SK-N-SH treated with all-trans-retinoic acid at 6 μM for 48 hours (cell line): ENCODE data around the gene BACE1.
A peak's percentile ranks its signal among the peaks of the same experiment; 100 is the strongest.

Experiments
- ATAC-seq: fragments of 200-7000 bp; cut with Tn5 transposase; 3 replicates; pipeline ENCODE4 v1.9.1; 2020; ENCODE audit warnings: mild to moderate bottlenecking, moderate library complexity
- ARNTL ChIP-seq: fragments of 450-650 bp; formaldehyde crosslinking; IDR thresholded peaks from 2 replicates; pipeline ENCODE4 v1.5.0; 2020; ENCODE audit warnings: low read depth, mild to moderate bottlenecking, moderate library complexity, borderline replicate concordance
- BACH2 ChIP-seq: fragments of 250-450 bp; sonication (Bioruptor Pico); IDR thresholded peaks from 2 replicates; pipeline ENCODE4 v1.9.0; 2021; ENCODE audit warnings: mild to moderate bottlenecking, borderline replicate concordance
- CSDC2 ChIP-seq: fragments of 250-450 bp; sonication (Bioruptor Pico); IDR thresholded peaks from 2 replicates; pipeline ENCODE4 v1.5.0; 2020; ENCODE audit warnings: mild to moderate bottlenecking, moderate library complexity
- ESRRG ChIP-seq: fragments of 250-450 bp; sonication (Bioruptor Pico); IDR thresholded peaks from 2 replicates; pipeline ENCODE4 v1.6.1; 2021; ENCODE audit warnings: mild to moderate bottlenecking
- GLIS3 ChIP-seq: fragments of 250-450 bp; sonication (Bioruptor Pico); IDR thresholded peaks from 2 replicates; pipeline ENCODE4 v1.5.0; 2020; ENCODE audit warnings: mild to moderate bottlenecking, moderate library complexity
- ISL1 ChIP-seq: fragments of 250-450 bp; sonication (Bioruptor Pico); IDR thresholded peaks from 2 replicates; pipeline ENCODE4 v2.1.2; 2022; ENCODE audit warnings: mild to moderate bottlenecking, moderate library complexity
- OSR1 ChIP-seq: fragments of 250-450 bp; sonication (Bioruptor Pico); IDR thresholded peaks from 2 replicates; pipeline ENCODE4 v1.8.0; 2022; ENCODE audit warnings: moderate library complexity, mild to moderate bottlenecking, inconsistent platforms
- PPARA ChIP-seq: fragments of 250-450 bp; sonication (Bioruptor Pico); IDR thresholded peaks from 2 replicates; pipeline ENCODE4 v1.5.0; 2020; ENCODE audit warnings: mild to moderate bottlenecking, borderline replicate concordance
- RARB ChIP-seq: fragments of 250-450 bp; sonication (Bioruptor Pico); IDR thresholded peaks from 2 replicates; pipeline ENCODE4 v1.8.0; 2021; ENCODE audit warnings: mild to moderate bottlenecking, moderate library complexity
- SNAI2 ChIP-seq: fragments of 250-450 bp; sonication (Bioruptor Pico); IDR thresholded peaks from 2 replicates; pipeline ENCODE4 v1.5.0; 2020; ENCODE audit warnings: mild to moderate bottlenecking, moderate library complexity
- TCF4 ChIP-seq: fragments of 250-450 bp; sonication (Bioruptor Pico); IDR thresholded peaks from 2 replicates; pipeline ENCODE4 v1.8.0; 2021; ENCODE audit warnings: mild to moderate bottlenecking, moderate library complexity, borderline replicate concordance
- TOX ChIP-seq: fragments of 250-450 bp; sonication (Bioruptor Pico); IDR thresholded peaks from 2 replicates; pipeline ENCODE4 v1.8.0; 2021; ENCODE audit warnings: mild to moderate bottlenecking, moderate library complexity, borderline replicate concordance
- ZC3H10 ChIP-seq: fragments of 250-450 bp; sonication (Bioruptor Pico); IDR thresholded peaks from 2 replicates; pipeline ENCODE4 v1.5.1; 2021; ENCODE audit warnings: mild to moderate bottlenecking, moderate library complexity
- ZFP3 ChIP-seq: fragments of 250-450 bp; sonication (Bioruptor Pico); IDR thresholded peaks from 2 replicates; pipeline ENCODE4 v1.5.0; 2020; ENCODE audit warnings: mild to moderate bottlenecking, moderate library complexity
- ZNF565 ChIP-seq: fragments of 450-650 bp; formaldehyde crosslinking; conservative IDR thresholded peaks from 2 replicates; pipeline ENCODE4 v1.5.0; 2020; ENCODE audit warnings: low read depth, mild to moderate bottlenecking, moderate library complexity
- ZNF70 ChIP-seq: fragments of 450-650 bp; formaldehyde crosslinking; IDR thresholded peaks from 2 replicates; pipeline ENCODE4 v1.5.0; 2020; ENCODE audit warnings: mild to moderate bottlenecking, moderate library complexity
- ZNF8 ChIP-seq: fragments of 450-650 bp; formaldehyde crosslinking; IDR thresholded peaks from 2 replicates; pipeline ENCODE4 v1.5.0; 2020; ENCODE audit warnings: mild to moderate bottlenecking, moderate library complexity
- TF ChIP-seq, protein P1 (sequence below): fragments of 250-450 bp; sonication (Bioruptor Pico); IDR thresholded peaks from 2 replicates; pipeline ENCODE4 v1.8.0; 2021; ENCODE audit warnings: low read depth, mild to moderate bottlenecking, moderate library complexity, borderline replicate concordance
- TF ChIP-seq, protein P2 (sequence below): fragments of 250-450 bp; sonication (Bioruptor Pico); IDR thresholded peaks from 2 replicates; pipeline ENCODE4 v1.5.1; 2021; ENCODE audit warnings: mild to moderate bottlenecking, moderate library complexity
- TF ChIP-seq, protein P3 (sequence below): fragments of 250-450 bp; sonication (Bioruptor Pico); IDR thresholded peaks from 2 replicates; pipeline ENCODE4 v1.8.0; 2020; ENCODE audit warnings: mild to moderate bottlenecking, moderate library complexity, borderline replicate concordance
- TF ChIP-seq, protein P4 (sequence below): fragments of 250-450 bp; sonication (Bioruptor Pico); IDR thresholded peaks from 2 replicates; pipeline ENCODE4 v1.5.0; 2020; ENCODE audit warnings: mild to moderate bottlenecking, moderate library complexity
- TF ChIP-seq, protein P5 (sequence below): fragments of 250-450 bp; sonication (Bioruptor Pico); IDR thresholded peaks from 2 replicates; pipeline ENCODE4 v1.5.1; 2020; ENCODE audit warnings: low read depth, mild to moderate bottlenecking, moderate library complexity

BACE1 gene

DNA sequence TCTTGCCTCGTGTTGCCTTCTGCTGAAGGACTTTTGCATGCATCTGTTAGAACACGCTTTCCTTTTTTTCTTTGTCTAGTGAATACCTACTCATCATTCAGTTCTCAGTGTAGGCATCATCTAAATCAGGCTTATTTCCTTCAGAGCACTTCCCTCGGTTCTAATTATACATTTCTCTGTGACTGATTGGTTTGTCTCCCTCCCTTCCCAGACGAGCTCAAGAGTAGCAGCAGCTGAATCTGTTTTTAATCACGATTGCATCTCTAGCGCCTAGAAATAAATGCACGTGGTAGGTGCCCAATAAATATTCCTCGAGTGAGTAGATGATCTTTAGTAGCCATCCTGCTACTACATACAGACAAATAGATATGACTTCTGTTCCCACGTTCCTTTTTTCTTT lies 17.9 kb upstream of the BACE1 start:
- TF ChIP-seq ISL1 (CRISPR knock-in tag), result no peak
- TF ChIP-seq, protein P1, sequence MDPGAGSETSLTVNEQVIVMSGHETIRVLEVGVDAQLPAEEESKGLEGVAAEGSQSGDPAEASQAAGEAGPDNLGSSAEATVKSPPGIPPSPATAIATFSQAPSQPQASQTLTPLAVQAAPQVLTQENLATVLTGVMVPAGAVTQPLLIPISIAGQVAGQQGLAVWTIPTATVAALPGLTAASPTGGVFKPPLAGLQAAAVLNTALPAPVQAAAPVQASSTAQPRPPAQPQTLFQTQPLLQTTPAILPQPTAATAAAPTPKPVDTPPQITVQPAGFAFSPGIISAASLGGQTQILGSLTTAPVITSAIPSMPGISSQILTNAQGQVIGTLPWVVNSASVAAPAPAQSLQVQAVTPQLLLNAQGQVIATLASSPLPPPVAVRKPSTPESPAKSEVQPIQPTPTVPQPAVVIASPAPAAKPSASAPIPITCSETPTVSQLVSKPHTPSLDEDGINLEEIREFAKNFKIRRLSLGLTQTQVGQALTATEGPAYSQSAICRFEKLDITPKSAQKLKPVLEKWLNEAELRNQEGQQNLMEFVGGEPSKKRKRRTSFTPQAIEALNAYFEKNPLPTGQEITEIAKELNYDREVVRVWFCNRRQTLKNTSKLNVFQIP (CRISPR knock-in tag), result no peak
- no peak for TF ChIP-seq ARNTL (CRISPR knock-in tag)
- no peak for TF ChIP-seq CSDC2 (CRISPR knock-in tag)
- TF ChIP-seq BACH2, result no peak
- no peak for TF ChIP-seq ZC3H10 (CRISPR knock-in tag)
- no peak for TF ChIP-seq SNAI2 (CRISPR knock-in tag)
- no peak for TF ChIP-seq ZFP3
- TF ChIP-seq OSR1 (CRISPR knock-in tag), result no peak
- no peak for TF ChIP-seq TOX (CRISPR knock-in tag)
- TF ChIP-seq, protein P2, sequence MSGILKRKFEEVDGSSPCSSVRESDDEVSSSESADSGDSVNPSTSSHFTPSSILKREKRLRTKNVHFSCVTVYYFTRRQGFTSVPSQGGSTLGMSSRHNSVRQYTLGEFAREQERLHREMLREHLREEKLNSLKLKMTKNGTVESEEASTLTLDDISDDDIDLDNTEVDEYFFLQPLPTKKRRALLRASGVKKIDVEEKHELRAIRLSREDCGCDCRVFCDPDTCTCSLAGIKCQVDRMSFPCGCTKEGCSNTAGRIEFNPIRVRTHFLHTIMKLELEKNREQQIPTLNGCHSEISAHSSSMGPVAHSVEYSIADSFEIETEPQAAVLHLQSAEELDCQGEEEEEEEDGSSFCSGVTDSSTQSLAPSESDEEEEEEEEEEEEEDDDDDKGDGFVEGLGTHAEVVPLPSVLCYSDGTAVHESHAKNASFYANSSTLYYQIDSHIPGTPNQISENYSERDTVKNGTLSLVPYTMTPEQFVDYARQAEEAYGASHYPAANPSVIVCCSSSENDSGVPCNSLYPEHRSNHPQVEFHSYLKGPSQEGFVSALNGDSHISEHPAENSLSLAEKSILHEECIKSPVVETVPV, result no peak
- no peak for TF ChIP-seq PPARA
- TF ChIP-seq, protein P3, sequence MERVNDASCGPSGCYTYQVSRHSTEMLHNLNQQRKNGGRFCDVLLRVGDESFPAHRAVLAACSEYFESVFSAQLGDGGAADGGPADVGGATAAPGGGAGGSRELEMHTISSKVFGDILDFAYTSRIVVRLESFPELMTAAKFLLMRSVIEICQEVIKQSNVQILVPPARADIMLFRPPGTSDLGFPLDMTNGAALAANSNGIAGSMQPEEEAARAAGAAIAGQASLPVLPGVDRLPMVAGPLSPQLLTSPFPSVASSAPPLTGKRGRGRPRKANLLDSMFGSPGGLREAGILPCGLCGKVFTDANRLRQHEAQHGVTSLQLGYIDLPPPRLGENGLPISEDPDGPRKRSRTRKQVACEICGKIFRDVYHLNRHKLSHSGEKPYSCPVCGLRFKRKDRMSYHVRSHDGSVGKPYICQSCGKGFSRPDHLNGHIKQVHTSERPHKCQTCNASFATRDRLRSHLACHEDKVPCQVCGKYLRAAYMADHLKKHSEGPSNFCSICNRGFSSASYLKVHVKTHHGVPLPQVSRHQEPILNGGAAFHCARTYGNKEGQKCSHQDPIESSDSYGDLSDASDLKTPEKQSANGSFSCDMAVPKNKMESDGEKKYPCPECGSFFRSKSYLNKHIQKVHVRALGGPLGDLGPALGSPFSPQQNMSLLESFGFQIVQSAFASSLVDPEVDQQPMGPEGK (CRISPR knock-in tag), result no peak
- TF ChIP-seq RARB (CRISPR knock-in tag), result no peak
- TF ChIP-seq ESRRG (CRISPR knock-in tag), result no peak
- TF ChIP-seq, protein P4, sequence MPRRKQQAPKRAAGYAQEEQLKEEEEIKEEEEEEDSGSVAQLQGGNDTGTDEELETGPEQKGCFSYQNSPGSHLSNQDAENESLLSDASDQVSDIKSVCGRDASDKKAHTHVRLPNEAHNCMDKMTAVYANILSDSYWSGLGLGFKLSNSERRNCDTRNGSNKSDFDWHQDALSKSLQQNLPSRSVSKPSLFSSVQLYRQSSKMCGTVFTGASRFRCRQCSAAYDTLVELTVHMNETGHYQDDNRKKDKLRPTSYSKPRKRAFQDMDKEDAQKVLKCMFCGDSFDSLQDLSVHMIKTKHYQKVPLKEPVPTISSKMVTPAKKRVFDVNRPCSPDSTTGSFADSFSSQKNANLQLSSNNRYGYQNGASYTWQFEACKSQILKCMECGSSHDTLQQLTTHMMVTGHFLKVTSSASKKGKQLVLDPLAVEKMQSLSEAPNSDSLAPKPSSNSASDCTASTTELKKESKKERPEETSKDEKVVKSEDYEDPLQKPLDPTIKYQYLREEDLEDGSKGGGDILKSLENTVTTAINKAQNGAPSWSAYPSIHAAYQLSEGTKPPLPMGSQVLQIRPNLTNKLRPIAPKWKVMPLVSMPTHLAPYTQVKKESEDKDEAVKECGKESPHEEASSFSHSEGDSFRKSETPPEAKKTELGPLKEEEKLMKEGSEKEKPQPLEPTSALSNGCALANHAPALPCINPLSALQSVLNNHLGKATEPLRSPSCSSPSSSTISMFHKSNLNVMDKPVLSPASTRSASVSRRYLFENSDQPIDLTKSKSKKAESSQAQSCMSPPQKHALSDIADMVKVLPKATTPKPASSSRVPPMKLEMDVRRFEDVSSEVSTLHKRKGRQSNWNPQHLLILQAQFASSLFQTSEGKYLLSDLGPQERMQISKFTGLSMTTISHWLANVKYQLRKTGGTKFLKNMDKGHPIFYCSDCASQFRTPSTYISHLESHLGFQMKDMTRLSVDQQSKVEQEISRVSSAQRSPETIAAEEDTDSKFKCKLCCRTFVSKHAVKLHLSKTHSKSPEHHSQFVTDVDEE (CRISPR knock-in tag), result no peak
- ATAC-seq, result no peak

DNA sequence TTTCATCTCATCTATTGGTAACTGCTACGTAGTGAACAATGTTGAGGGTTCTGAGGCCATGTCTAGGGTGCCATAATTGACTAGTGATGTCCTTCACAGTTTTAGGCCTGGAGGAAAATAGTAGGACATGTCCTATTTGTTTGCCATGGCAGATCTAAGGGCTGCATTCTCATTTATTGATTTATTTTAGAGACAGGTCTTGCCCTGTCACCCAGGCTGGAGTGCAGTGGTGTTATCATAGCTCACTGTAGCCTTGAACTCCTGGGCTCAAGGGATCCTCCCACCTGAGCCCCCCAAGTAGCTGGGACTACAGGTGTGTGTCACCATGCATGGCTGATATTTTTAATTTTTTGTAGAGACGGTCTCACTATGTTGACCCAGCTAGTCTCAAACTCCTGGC lies 16.8 kb upstream of the BACE1 start:
- no peak for ATAC-seq
- TF ChIP-seq ZNF565 (CRISPR knock-in tag) (no peak), TCF4 (CRISPR knock-in tag) (no peak)

DNA sequence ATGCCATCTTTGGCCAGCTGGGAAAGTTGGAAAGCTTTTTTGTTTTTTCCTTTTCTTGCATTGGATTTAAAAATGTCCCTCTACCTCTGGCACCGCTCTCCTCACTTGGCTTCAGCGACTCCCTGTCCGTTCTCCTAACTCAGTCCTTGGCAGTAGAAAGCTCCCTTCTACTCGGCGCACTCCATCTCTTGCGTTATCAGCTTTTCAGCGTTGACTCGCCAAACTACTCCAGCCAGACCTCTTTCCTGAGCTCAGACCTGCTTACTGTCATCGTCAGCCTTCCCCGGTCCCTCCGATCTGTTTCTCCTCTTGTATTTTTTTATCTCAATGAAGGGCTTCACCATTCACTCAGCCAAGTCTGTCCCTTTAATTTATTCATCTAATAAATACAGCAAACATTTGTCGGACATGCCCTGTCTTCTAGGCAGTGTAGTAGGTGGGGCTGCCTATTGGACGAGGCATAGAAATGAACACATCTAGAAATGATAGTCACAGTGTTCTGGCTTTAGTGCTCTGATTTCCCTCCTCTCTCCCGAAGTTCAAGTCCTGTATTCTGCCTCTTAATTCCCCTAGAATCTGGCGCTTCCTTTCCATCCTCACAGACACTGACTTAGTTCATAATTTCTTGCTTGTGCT lies 12.4 kb upstream of the BACE1 start:
- ATAC-seq, result peak; percentile 66
- TF ChIP-seq ZNF70 (CRISPR knock-in tag), result no peak
- no peak for TF ChIP-seq TOX (CRISPR knock-in tag)
- TF ChIP-seq, protein P4 (CRISPR knock-in tag), result no peak
- no peak for TF ChIP-seq PPARA
- TF ChIP-seq GLIS3 (CRISPR knock-in tag), result no peak
- TF ChIP-seq OSR1 (CRISPR knock-in tag), result no peak
- no peak for TF ChIP-seq ZC3H10 (CRISPR knock-in tag)
- no peak for TF ChIP-seq SNAI2 (CRISPR knock-in tag)
- TF ChIP-seq, protein P2, result no peak
- TF ChIP-seq, protein P3 (CRISPR knock-in tag), result no peak
- TF ChIP-seq ZNF565 (CRISPR knock-in tag), result no peak
- TF ChIP-seq ISL1 (CRISPR knock-in tag), result no peak
- TF ChIP-seq, protein P5, sequence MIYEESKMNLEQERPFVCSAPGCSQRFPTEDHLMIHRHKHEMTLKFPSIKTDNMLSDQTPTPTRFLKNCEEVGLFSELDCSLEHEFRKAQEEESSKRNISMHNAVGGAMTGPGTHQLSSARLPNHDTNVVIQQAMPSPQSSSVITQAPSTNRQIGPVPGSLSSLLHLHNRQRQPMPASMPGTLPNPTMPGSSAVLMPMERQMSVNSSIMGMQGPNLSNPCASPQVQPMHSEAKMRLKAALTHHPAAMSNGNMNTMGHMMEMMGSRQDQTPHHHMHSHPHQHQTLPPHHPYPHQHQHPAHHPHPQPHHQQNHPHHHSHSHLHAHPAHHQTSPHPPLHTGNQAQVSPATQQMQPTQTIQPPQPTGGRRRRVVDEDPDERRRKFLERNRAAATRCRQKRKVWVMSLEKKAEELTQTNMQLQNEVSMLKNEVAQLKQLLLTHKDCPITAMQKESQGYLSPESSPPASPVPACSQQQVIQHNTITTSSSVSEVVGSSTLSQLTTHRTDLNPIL, result no peak
- no peak for TF ChIP-seq ZNF8 (CRISPR knock-in tag)
- TF ChIP-seq CSDC2 (CRISPR knock-in tag), result no peak
